SK-N-SH treated with all-trans-retinoic acid at 6 μM for 48 hours (cell line): Measurements from ENCODE around the gene LRRC10B.

Source experiments
- CSDC2 ChIP-seq: fragments of 250-450 bp; sonication (Bioruptor Pico); IDR thresholded peaks from 2 replicates; pipeline ENCODE4 v1.5.0; 2020; ENCODE audit warnings: mild to moderate bottlenecking, moderate library complexity
- GLIS3 ChIP-seq: fragments of 250-450 bp; sonication (Bioruptor Pico); IDR thresholded peaks from 2 replicates; pipeline ENCODE4 v1.5.0; 2020; ENCODE audit warnings: mild to moderate bottlenecking, moderate library complexity
- OSR1 ChIP-seq: fragments of 250-450 bp; sonication (Bioruptor Pico); IDR thresholded peaks from 2 replicates; pipeline ENCODE4 v1.8.0; 2022; ENCODE audit warnings: moderate library complexity, mild to moderate bottlenecking, inconsistent platforms
- PATZ1 ChIP-seq: fragments of 250-450 bp; sonication (Bioruptor Pico); IDR thresholded peaks from 2 replicates; pipeline ENCODE4 v1.8.0; 2020; ENCODE audit warnings: mild to moderate bottlenecking, moderate library complexity, borderline replicate concordance
- POU6F1 ChIP-seq: fragments of 250-450 bp; sonication (Bioruptor Pico); IDR thresholded peaks from 2 replicates; pipeline ENCODE4 v1.8.0; 2021; ENCODE audit warnings: low read depth, mild to moderate bottlenecking, moderate library complexity, borderline replicate concordance
- PPARA ChIP-seq: fragments of 250-450 bp; sonication (Bioruptor Pico); IDR thresholded peaks from 2 replicates; pipeline ENCODE4 v1.5.0; 2020; ENCODE audit warnings: mild to moderate bottlenecking, borderline replicate concordance
- TCF4 ChIP-seq: fragments of 250-450 bp; sonication (Bioruptor Pico); IDR thresholded peaks from 2 replicates; pipeline ENCODE4 v1.8.0; 2021; ENCODE audit warnings: mild to moderate bottlenecking, moderate library complexity, borderline replicate concordance
- ZFP3 ChIP-seq: fragments of 250-450 bp; sonication (Bioruptor Pico); IDR thresholded peaks from 2 replicates; pipeline ENCODE4 v1.5.0; 2020; ENCODE audit warnings: mild to moderate bottlenecking, moderate library complexity
- ZFP30 ChIP-seq: fragments of 450-650 bp; formaldehyde crosslinking; IDR thresholded peaks from 2 replicates; pipeline ENCODE4 v1.5.0; 2022; ENCODE audit warnings: mild to moderate bottlenecking, moderate library complexity
- ZNF8 ChIP-seq: fragments of 450-650 bp; formaldehyde crosslinking; IDR thresholded peaks from 2 replicates; pipeline ENCODE4 v1.5.0; 2020; ENCODE audit warnings: mild to moderate bottlenecking, moderate library complexity

- TF ChIP-seq ZNF8 (CRISPR knock-in tag) (no peak), ZFP30 (CRISPR knock-in tag) (no peak), PATZ1 (no peak), POU6F1 (no peak), TCF4 (CRISPR knock-in tag) (no peak), PPARA (CRISPR knock-in tag) (no peak), GLIS3 (CRISPR knock-in tag) (no peak), ZFP3 (no peak), CSDC2 (CRISPR knock-in tag) (no peak), OSR1 (CRISPR knock-in tag) (no peak)
Observed at GRCh38 chr11:61472282-61472681, 36.3 kb upstream of the LRRC10B start.
